Stromal cell of bone marrow (primary cell): ENCODE measurements around the gene GCH1.
"Not testable (repeated sequence)": the region's sequence is repeated elsewhere in the genome, so short reads cannot be mapped to it uniquely, and the experiment has no call there.

Experiments used
- DNase-seq: peaks from one replicate; pipeline ENCODE4 v3.0.0-alpha.2; 2012; ENCODE audit warnings: low read depth

GCH1 gene

DNA sequence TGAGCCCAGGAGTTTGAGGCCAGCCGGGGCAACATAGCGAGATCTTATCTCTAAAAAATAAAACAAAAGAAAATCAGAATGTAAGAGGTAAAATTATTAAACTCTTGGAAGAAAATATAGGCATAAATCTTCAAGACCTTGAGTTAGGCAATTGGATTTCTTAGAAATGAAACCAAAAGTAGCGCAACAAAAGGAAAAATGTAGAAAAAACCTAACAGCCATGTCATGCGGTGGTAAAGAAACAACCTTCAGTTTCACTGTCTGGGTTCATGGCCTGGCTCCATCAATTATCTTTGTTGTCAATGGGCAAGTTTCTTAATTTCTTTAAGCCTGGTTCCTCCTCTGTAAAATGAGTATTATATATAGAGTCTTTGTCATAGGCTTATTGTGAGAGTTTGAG, 5.6 kb upstream of the GCH1 start:
- DNase-seq = no peak

DNA sequence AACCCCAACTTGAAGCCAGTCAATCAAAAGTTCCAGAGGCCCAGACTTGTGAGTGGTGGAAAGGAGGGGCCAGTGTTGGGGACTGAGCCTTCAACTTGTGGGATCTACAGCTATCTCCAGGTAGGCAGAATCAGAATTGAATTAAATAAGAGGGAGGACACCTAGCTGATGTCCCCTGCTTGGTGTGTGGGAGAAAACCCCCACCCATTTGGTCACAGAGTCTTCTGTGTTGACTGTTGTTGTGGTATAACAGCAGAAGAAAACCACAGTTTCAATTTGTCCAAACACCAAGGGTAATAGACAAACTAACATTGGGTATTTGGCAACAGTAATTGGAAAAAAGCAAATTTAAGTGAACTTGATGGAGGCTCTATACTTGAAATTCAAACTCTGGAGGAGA, 3.4 kb upstream of the GCH1 start:
- DNase-seq = no peak

DNA sequence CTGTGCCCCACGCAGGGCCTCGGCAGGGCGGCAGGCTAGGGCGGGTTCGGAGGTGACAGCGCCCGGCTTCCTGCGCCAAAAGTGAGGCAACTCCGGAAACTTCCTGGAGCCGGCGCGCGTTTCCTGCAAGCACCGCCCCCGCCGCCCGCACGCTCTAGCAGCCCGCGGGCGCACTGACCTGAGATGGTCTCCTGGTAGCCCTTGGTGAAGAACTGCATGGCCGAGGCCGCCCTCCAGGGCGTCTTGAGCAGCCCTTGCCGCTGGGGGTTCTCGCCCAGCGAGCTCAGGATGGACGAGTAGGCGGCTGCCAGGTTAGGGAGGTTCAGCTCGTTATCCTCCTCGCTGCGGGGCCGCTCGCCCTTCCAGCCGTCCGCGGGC, 494 bp downstream of the GCH1 start:
- no peak for DNase-seq

DNA sequence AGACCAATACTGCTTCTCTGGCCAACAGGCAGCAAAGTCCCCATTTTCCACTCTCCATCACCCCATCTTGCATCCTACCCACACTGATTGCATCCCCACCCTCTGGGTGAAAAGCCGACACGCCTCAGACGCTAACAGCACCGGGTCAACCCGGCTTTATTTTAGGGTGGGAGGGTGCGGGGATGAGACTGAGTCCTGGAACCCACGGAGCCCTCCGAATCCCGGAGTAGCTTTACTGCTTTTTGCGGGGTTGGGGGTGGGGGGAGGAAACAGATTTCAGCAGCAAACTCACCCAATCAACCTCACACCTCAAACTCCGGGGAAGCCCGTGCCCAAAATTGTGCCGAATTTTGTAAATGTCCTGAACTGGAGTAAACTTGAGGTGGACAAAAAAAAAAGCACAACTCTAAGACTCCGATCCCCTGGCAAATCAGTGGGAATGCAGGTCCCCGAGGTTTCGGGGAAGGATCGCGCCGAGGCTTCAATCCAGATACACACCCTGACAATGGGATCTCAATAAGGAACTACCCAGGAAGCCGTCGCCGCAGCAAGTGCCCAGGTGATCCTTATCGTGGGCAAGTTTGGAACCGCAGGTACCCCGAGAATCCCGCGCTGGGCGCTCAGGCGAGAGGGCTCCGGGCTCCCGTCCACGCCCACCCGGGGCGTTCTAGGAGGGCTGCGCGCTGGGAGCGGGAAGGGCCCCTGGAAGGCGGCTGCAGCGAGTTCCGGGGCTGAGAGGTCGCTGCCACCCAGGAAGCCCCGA, 1.1 kb downstream of the GCH1 start:
- DNase-seq = no peak

DNA sequence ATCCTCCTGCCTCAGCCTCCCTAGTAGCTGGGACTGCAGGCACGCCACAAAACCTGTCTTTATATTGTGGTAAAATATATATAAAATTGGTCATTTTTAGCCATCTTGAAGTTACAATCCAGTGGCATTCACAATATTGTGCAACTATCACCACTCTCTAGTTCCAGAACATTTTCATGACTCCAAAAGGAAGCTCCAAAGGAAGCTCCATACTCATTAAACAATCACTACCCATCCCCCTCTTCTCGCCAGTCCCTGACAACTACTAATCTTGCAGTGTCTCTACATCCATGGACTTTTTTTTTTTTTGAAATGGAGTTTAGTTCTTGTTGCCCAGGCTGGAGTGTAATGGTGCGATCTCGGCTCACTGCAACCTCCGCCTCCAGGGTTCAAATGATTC, 3.1 kb downstream of the GCH1 start:
- no peak for DNase-seq

DNA sequence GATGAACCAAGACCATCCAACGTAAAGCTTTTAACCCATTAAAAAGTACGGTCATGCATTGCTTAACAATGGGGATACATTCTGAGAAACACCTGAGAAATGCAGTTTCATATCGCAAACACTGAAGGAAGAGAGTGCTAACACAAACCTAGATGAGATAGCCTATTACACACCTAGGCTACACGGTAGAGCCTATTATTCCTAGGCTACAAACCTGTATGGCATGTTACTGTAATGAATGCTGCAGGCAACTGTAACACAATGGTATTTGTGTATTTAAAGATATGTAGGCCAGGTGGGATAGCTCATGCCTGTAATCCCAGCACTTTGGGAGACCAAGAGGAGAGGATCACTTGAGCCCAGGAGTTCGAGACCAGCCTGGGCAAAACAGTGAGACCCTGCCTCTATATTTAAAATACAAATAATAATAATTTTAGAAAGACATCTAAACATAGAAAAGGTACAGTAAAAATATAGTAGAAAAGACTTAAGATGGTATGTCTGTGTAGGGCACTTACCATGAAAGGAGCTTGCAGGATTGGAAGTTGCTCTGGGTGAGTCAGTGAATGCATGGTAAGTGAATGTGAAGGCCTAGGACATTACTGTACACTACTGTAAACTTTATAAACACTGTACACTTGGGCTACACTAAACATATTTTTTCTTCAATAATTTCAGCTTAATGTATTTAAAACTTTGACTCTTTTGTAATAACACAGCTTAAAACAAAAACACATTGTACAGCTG, 4.6 kb downstream of the GCH1 start:
- DNase-seq = not testable (repeated sequence)

DNA sequence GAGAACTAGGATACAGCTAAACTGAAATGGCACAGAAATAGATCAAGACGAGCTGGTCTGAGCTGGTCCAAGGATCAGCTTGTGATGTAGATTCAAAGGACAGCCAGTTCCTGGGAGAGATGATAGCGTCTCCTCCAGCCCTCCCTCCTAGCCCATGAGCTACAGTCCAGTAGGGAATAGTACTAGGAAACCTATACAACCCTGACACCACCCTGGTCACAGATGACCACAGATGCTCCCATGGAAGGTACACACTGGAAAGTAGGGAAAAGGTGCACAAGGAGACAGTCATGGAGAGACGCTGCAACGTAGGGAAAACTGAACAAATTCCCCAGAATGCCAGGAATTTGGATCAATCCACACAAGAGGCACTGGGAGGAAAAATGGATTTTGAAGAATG, 6.9 kb downstream of the GCH1 start:
- DNase-seq = no peak

DNA sequence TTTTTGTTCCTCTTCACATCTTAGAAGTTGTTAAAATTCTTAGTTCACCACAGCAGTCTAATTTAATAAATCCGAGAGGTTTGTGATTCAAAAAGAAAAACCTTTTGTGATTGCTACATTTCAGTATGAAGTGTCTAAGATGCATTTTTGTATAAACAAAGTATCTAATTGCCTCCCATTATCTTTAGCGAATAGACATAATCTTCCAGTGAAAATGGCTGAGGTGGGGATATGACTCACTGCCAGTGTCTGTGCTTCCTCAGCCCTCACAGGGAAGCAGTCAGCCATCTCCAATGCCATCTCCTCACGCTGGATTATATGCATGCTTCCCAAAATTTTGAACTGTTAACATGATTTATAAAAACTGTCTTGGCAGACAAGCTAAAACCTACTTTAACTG, 7.6 kb downstream of the GCH1 start:
- no peak for DNase-seq

DNA sequence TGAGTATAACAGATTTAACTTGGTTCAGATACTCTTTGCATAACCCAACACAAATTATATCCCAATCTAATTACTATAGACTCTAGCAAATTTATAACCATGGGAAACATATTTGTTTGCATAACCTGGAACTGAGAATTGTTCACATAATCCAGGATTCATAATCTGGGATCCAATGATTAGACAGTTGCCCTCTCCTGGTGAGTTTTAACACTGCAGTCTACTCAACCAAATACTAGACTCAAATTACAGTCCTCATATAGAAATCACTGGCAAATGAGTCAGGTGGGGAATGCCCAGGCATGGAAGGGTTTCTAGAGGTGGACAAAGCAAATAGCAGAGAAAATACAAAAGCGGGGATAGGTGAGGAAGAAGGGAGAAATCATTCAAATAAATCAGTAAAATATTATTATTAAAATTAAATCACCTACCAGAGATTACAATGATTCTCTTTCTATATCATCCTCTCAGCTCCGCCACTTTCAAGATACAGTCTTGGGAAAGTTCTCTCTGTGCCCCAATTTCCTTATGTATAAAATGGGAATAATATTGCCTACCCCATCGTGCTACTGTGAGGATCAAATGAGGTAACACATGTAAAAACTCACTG, 9.4 kb downstream of the GCH1 start:
- no peak for DNase-seq

DNA sequence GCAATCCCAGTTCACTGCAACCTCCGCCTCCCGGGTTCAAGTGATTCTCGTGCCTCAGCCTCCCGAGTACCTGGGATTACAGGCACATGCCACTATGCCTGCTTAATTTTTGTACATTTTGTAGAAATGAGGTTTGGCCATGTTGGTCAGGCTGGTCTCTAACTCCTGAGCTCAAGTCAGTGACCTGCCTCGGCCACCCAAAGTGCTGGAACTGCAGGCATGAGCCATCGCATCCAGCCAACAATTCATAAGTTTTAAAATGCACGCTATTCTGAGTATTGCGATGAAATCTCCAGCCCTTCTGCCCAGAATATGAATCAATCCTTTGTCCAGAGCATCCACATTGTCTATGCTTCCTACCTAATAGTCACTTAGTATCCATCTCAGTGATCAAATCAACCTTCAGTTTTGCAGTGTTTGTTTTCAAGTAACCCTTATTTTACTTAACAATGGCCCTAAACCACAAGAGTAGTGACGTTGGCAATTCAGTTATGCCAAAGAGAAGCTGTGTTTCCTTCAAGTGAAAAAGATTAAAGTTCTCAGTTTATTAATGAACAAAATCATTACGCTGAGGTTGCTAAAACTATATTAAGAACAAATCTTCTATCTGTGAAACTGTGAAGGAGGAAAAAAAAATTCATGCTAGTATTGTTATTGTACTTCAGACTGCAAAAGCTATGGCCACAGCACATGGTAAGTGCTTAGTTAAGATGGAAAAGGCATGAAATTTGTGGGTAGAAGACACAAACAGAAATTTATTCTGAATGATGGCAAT, 11.0 kb downstream of the GCH1 start:
- DNase-seq = no peak

DNA sequence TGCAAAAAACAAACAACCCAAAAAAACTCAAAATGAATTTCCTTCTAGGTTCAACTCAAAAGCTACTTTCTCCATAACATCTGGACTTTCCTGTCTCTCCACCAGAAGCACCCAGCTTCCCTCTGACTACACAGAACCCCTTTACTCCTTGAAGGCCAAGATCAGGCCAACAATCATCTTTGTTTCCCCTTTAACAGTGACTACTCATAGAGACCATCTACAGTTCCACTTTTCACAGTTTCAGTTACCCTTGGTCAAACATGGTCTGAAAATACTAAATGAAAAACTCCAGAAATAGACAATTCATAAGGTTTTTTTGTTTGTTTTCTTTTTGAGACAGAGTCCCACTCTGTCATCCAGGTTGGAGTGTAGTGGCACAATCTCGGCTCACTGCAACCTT, 11.8 kb downstream of the GCH1 start:
- no peak for DNase-seq

DNA sequence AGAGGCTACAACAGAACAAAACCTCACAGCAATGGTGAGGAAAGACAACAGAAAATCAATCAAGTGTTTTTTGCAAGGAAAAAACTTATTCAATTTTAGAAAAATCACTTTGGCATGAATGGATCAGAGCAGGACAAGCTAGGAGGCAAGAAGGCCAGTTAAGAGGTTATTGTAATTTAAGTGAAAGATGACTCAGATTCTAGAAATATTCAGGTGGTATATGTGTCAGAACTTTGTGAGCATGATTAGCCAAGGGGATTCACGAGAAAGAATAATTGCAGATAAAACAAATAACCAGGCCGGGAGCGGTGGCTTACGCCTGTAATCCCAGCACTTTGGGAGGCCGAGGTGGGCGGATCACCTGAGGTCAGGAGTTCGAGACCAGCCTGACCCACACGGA, 12.7 kb downstream of the GCH1 start:
- no peak for DNase-seq

DNA sequence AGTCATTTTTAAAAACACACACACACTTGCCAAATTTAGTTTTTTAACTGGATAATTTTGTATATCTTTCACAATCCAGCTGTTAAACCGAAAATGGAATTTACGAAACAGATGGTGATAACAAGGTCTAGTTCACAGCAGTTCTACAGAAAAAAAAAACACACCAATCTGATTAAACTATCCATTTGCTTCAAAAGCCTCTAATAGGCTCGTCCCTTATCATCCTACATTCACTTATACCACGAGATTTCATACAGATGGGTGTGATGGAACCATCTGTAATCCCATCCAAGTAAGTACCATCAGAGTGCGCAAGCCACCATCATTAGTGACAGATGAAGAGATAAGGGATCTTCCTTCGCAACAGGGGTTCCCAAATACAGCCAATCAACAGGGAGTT, 20.1 kb downstream of the GCH1 start:
- no peak for DNase-seq

DNA sequence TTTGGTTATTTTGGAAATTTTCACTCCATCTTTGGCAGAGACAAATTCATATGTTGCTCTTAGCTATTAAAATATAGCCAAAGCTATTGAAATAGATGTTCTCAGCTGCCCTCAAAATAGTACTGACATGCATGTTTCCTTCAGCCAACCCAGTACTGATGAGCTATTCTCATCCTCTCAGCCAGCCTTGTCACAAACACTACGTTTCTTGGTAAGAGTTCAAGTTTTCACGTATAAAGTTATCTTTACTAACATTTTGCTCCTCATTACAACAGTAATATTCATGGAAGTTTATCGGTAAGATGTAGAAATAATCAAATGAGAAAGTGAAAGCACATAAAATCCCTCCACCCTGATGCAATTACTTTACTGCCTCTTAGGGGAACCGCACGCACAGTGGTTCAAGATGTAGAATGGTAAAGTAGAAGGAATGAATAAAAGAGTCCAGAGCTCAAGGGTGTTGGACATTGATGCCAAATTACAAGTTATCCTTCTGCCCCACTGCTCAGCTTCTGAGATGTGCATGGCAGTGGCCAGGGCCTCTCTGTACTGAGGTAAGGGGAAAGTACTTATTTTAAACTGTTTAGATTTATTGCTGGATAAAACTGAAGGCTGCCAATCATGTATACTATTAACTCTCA, 20.7 kb downstream of the GCH1 start:
- no peak for DNase-seq

DNA sequence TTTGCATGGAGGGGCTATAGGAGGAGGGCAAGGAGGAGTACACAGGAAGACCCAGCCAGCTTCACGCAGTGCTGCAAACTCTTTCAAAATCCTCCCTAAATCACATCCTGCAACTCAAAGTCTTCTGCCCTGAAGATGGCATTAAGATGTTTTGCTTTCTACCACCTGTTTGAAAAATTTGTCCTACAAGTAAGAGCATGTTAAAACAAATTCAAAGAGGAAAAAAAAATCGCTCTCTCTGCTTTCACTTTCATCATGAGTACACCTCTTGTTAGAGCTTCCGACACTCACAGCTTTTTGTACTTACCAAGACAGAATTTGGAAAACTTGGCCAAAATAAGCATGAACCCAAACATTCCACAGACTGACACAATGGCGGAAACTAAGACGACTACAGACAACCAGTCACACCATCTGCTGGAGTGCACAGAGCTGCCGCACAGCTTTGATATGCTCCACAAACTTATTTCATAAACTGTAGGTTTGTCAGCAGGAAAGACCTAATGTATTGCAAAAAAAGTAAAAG, 21.3 kb downstream of the GCH1 start:
- peak; percentile 51 for DNase-seq

DNA sequence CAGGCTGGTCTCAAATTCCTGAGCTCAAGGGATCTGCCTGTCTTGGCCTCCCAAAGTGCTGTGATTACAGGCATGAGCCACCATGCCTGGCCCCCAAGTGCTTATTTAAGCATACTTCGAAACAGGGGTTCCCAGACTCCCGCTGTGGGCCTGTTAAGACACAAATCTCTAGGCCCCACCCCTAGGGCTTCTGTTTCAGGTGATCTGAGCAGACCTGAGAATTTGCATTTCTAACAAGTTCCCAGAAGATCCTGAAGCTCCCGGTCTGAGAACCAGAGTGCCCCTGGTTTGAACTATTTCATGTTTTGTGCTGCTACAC, 25.0 kb downstream of the GCH1 start:
- no peak for DNase-seq

DNA sequence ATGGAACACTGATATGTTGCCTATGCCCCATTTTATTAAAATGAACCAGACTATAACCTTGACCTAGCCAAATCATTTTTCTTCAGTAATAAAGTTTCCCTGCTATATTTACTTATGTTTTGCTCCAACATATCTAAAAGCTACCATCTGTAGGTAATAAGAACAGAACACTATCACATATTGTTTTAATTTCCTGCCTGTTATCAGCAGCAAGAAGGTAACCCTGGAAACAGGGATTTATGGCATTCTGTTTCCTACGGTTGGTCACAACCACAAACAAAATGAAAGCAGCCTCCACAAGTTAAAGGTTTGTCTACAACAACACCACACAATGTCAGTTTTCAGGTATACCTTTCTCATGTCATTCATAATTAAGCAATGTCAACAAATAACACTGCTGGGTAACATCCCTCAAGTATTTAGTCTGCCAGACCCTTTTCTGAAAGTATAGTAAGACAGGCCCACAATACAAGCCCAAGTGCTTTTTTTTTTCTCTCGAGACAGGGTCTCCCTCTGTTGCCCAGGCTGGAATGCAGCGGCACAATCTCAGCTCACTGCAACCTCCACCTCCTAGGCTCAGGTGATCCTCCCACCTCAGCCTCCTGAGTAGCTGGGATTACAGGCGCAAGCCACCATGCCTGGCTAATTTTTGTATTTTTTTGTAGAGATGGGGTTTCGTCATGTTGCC, 25.5 kb downstream of the GCH1 start:
- no peak for DNase-seq

DNA sequence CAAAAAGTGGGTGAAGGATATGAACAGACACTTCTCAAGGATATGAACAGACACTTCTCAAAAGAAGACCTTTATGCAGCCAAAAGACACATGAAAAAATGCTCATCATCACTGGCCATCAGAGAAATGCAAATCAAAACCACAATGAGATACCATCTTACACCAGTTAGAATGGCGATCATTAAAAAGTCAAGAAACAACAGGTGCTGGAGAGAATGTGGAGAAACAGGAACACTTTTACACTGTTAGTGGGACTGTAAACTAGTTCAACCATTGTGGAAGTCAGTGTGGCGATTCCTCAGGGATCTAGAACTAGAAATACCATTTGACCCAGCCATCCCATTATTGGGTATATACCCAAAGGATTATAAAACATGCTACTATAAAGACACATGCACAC, 27.0 kb downstream of the GCH1 start:
- not testable (repeated sequence) for DNase-seq

DNA sequence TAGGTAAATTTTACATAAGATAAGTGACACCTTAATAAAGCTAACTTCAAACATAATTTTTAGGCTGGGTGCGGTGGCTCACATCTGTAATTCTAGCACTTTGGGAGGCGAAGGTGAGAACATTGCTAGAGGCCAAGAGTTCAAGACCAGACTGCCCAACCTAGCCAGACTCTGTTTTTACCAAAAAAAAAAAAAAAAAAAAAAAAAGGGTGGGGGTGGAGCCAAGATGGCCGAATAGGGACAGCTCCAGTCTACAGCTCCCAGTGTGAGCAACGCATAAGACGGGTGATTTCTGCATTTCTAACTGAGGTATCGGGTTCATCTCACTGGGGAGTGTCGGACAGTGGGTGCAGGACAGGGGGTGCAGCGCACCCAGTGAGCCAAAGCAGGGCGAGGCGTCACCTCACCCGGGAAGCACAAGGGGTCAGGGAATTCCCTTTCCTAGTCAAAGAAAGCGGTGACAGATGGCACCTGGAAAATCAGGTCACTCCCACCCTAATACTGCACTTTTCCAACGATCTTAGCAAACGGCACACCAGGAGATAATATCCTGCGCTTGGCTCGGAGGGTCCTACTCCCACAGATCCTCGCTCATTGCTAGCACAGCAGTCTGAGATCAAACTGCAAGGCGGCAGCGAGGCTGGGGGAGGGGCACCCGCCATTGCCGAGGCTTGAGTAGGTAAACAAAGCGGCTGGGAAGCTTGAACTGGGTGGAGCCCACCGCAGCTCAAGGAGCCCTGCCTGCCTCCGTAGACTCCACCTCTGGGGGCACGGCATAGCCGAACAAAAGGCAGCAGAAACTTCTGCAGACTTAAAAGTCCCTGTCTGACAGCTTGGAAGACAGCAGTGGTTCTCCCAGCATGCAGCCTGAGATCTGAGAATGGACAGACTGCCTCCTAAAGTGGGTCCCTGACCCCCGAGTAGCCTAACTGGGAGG, 32.2 kb downstream of the GCH1 start:
- not testable (repeated sequence) for DNase-seq

DNA sequence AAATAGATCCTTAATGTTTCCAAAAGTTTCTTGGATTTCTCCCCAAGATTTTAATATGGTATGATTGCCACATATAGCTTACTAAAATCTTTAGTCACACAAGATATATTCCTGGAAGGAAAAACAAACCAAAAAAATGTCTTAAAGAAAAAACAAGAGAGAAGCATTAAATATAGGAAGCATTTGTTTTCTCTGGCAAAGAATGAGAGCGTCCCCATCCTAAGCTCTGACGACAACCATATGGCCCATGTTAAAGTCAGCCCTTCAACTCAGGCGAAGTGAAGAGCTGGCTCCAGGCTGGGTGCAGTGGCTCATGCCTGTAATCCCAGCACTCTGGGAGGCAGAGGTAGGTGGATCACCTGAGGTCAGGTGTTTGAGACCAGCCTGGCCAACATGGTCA, 35.6 kb downstream of the GCH1 start:
- DNase-seq = peak; percentile 25
